ENCODE results near the gene NFYB.

NFYB gene

GRCh38 chr12:104073699-104074098, 64.3 kb downstream of the NFYB start:
- H3K4me3 ChIP-seq (ENCODE audit: low read length): no peak overlapping the region
- no peak for TF ChIP-seq CTCF (conservative IDR thresholded peaks at IDR 0.05; ENCODE audit: low read depth, low read length)
- DNase-seq (ENCODE audit: low read depth): no peak

DNA sequence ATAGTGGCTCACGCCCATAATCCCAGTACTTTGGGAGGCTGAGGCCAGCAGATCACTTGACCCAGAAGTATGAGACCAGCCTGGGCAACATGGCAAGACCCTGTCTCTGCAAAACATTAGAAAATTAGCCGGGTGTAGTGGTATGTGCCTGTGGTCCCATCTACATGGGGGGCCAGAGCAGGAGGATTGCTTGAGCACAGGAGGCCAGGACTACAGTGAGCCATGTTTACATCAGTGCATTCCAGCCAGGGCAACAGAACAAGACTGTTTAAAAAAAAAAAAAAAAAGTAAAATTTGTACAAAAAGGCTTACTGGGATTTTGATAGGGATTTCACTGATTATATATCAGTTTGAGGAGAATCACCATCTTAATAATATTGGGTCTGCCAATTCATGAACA, 65.9 kb downstream of the NFYB start:
- DNase-seq (ENCODE audit: low read depth): no peak
- no peak overlapping the region for H3K4me3 ChIP-seq (ENCODE audit: low read length)
- no peak for TF ChIP-seq CTCF (conservative IDR thresholded peaks at IDR 0.05; ENCODE audit: low read depth, low read length)
